ENCODE data around the gene TMEM178B. TPM values are rescaled to one million over a fixed set of nuclear protein-coding genes. Genes with fewer than 3 reads are reported as not detected.

Gene TMEM178B
- polyA plus RNA-seq, 1 donor (not counting 4 experiments of a cell fraction or from before 2014, with no cell fraction given) = not detected

- no peak overlapping the region for H3K27ac ChIP-seq (ENCODE audit: control insufficient read depth, insufficient read depth, low read length)
- dilution Hi-C loops (cut with MboI; ENCODE audit: extremely low pct_ligation_motif_present, low sequenced_read_pairs) = no loop called here
- TF ChIP-seq EZH2 (IDR thresholded peaks at IDR 0.05; ENCODE audit: low read length) = no peak
- TF ChIP-seq, protein P1, sequence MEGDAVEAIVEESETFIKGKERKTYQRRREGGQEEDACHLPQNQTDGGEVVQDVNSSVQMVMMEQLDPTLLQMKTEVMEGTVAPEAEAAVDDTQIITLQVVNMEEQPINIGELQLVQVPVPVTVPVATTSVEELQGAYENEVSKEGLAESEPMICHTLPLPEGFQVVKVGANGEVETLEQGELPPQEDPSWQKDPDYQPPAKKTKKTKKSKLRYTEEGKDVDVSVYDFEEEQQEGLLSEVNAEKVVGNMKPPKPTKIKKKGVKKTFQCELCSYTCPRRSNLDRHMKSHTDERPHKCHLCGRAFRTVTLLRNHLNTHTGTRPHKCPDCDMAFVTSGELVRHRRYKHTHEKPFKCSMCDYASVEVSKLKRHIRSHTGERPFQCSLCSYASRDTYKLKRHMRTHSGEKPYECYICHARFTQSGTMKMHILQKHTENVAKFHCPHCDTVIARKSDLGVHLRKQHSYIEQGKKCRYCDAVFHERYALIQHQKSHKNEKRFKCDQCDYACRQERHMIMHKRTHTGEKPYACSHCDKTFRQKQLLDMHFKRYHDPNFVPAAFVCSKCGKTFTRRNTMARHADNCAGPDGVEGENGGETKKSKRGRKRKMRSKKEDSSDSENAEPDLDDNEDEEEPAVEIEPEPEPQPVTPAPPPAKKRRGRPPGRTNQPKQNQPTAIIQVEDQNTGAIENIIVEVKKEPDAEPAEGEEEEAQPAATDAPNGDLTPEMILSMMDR (optimal IDR thresholded peaks at IDR 0.05 in 1 of 3, IDR thresholded peaks at IDR 0.05 in 1 of 3, conservative IDR thresholded peaks at IDR 0.05 in 1 of 3; ENCODE audit: extremely low read depth in 1 of 3, insufficient read depth in 2 of 3, low read length in 3 of 3) = no peak
- no peaks in the 10 kb centered on the region for H3K9me1 ChIP-seq (ENCODE audit: control insufficient read depth, extremely low read depth, insufficient read depth, low read length)
- H2AFZ ChIP-seq (ENCODE audit: control insufficient read depth, low read length) = no peak overlapping the region
- no peaks in the 10 kb centered on the region for H3K27me3 ChIP-seq (ENCODE audit: control insufficient read depth, extremely low read depth, insufficient read depth, low read length)
- H4K20me1 ChIP-seq (ENCODE audit: control insufficient read depth, extremely low read depth, insufficient read depth, low read length) = no peaks in the 10 kb centered on the region
- DNase-seq (ENCODE audit: low read depth, low spot score) (no peak), FAIRE-seq (no peak)
- no peaks in the 10 kb centered on the region for H3K9me3 ChIP-seq (ENCODE audit: control insufficient read depth, low read depth, low read length)
- H3K9ac ChIP-seq (ENCODE audit: control insufficient read depth, extremely low read depth, insufficient read depth, low read length) = no peak overlapping the region
- no peaks in the 10 kb centered on the region for H3K36me3 ChIP-seq (ENCODE audit: control insufficient read depth in 2 of 2, extremely low read depth in 1 of 2, insufficient read depth in 2 of 2, low read length in 2 of 2)
- H3K79me2 ChIP-seq (ENCODE audit: control insufficient read depth, insufficient read depth, low read length) = no peaks in the 10 kb centered on the region
- peaks cover 3% of the 10 kb centered on the region for H3K4me1 ChIP-seq (ENCODE audit: control insufficient read depth, extremely low read depth, insufficient read depth, low read length)
- no peak overlapping the region for H3K4me3 ChIP-seq (ENCODE audit: control insufficient read depth in 2 of 3, extremely low read depth in 1 of 3, insufficient read depth in 2 of 3, low read depth in 1 of 3, low read length in 3 of 3)
- H3K4me2 ChIP-seq (ENCODE audit: control insufficient read depth, extremely low read depth, insufficient read depth, low read depth, low read length) = no peak overlapping the region
These were observed 381.9 kb downstream of the TMEM178B start for GRCh38 chr7:141455723-141456122.

DNA sequence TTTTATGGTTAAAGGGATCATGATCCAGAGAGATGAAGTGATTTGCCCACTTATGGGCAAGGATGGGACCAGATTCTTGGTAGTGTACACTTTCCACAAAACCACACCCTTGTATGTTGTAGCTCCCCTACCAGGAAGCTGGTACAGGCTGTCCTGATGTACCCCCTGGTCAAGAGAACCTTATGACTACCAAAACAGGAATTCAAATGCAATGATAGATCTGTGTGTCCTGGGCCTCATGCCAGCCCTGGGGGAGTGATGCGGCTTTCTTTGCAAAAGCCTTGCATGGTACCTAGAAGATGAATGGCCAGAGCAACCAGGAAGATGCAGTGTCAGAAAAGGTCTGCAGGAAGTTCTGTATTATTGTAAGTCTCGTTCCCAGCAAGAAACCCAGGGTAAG is 382.4 kb downstream of the TMEM178B start:
- H4K20me1 ChIP-seq (ENCODE audit: control insufficient read depth, extremely low read depth, insufficient read depth, low read length) = no peaks in the 10 kb centered on the region
- H3K9me3 ChIP-seq (ENCODE audit: control insufficient read depth, low read depth, low read length) = no peaks in the 10 kb centered on the region
- no peak for DNase-seq (ENCODE audit: low read depth, low spot score)
- H3K4me1 ChIP-seq (ENCODE audit: control insufficient read depth, extremely low read depth, insufficient read depth, low read length) = peaks cover 9% of the 10 kb centered on the region
- dilution Hi-C loops (cut with MboI; ENCODE audit: extremely low pct_ligation_motif_present, low sequenced_read_pairs) = no loop called here
- no peak overlapping the region for H3K4me2 ChIP-seq (ENCODE audit: control insufficient read depth, extremely low read depth, insufficient read depth, low read depth, low read length)
- FAIRE-seq = no peak
- no peak overlapping the region for H3K27ac ChIP-seq (ENCODE audit: control insufficient read depth, insufficient read depth, low read length)
- H3K79me2 ChIP-seq (ENCODE audit: control insufficient read depth, insufficient read depth, low read length) = no peaks in the 10 kb centered on the region
- no peaks in the 10 kb centered on the region for H3K27me3 ChIP-seq (ENCODE audit: control insufficient read depth, extremely low read depth, insufficient read depth, low read length)
- H3K9ac ChIP-seq (ENCODE audit: control insufficient read depth, extremely low read depth, insufficient read depth, low read length) = no peak overlapping the region
- TF ChIP-seq, protein P1 (optimal IDR thresholded peaks at IDR 0.05 in 1 of 3, IDR thresholded peaks at IDR 0.05 in 1 of 3, conservative IDR thresholded peaks at IDR 0.05 in 1 of 3; ENCODE audit: extremely low read depth in 1 of 3, insufficient read depth in 2 of 3, low read length in 3 of 3) = no peak
- TF ChIP-seq EZH2 (IDR thresholded peaks at IDR 0.05; ENCODE audit: low read length) = no peak
- no peaks in the 10 kb centered on the region for H3K9me1 ChIP-seq (ENCODE audit: control insufficient read depth, extremely low read depth, insufficient read depth, low read length)
- H2AFZ ChIP-seq (ENCODE audit: control insufficient read depth, low read length) = no peak overlapping the region
- H3K4me3 ChIP-seq (ENCODE audit: control insufficient read depth in 2 of 3, extremely low read depth in 1 of 3, insufficient read depth in 2 of 3, low read depth in 1 of 3, low read length in 3 of 3) = no peak overlapping the region
- H3K36me3 ChIP-seq (ENCODE audit: control insufficient read depth in 2 of 2, extremely low read depth in 1 of 2, insufficient read depth in 2 of 2, low read length in 2 of 2) = no peaks in the 10 kb centered on the region
